Measurements from ENCODE around the gene PCK1.

Gene PCK1

GRCh38 chr20:57536771-57537724 lies 23.9 kb upstream of the PCK1 start:
- DNase-seq: no peak

GRCh38 chr20:57537822-57538221 lies 23.1 kb upstream of the PCK1 start:
- DNase-seq: no peak

DNA sequence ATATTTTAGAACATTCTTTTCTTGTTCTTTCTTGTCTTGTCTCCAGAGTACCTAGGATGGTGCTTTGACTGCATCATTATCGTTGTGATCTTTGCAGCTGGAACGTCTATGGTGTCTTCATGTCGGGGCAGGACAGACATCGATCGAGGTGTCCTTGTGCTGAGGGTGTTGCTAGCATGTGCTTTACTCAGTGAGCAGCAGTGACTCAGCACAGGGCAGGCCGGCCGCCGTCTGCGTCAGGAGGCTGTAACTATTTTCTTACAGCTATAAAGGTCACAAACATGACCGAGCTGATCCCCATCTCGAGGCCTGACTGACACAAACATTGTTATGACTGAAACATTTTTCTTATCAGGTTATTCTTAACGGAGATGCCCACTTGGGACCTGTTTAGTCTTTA lies 21.0 kb upstream of the PCK1 start:
- no peak for DNase-seq

DNA sequence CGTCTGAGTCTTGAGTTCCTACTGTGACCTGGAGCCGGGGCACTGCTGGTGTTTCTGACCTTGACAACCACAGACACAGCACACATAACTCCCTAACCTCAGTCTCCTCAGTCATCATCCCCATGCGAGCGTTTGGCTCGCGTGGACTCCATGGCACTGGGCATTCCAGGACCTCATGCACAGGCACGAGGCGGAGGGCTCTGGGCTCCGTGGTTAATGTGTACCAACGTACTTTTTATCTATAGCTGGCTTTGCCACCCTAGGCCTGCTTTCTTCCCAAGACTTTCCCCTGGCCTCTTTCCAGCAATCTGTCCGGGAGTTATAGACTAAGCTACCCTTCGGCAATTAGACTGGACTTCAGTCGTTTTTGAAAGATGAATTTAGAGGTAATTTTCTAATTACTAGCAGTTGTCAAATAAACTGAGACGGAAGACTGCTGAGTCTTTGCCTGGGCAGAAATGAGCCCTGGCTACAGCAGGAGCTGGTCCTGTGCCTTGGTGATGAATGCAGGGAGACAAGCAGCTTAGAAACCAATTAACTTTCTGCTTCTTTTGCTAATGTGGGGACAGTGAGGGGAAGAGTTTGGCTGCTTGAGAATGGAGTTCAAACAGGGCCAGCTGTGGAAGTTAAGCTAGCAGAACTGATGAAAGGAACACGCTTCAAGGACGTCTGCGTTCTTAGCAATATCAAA lies 19.9 kb upstream of the PCK1 start:
- DNase-seq: no peak

- DNase-seq: no peak
Measured at GRCh38 chr20:57543754-57544153, 17.2 kb upstream of the PCK1 start.

DNA sequence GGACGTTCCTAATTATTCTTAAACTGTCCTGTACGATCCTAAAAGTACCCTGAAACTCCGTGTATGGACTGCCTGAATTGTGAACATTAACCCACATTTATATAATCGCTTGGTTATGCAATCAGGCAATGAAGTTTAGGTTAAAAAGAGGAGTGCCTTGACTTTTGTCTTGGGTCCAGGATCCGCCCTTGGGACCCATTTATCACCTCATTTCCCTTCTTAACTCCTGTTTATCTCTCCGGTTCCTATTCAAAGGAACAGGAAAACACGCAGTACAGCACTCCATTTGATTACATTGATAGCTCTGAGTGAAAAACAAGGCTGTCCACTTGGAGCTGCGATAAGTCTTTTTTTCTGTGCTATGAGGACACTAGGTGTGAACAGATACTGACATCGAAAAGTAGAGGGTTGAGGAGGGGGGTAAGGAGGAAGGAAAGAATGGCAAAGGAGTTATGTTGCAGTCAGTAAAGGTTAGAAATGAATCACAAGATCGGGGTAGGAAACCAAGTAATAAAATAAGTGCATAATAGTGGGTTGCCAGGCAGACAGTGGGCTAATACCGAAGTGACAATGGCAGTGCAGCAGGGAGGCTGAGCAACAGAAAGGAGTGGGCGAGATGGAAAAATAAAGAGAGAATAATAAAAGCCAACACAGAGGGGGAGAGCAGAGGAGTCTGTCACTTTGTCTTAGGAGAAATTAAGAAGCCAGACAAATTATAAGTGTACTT lies 15.9 kb upstream of the PCK1 start:
- no peak for DNase-seq

GRCh38 chr20:57545927-57546662 lies 14.8 kb upstream of the PCK1 start:
- DNase-seq: no peak

GRCh38 chr20:57546956-57547649 lies 13.8 kb upstream of the PCK1 start:
- DNase-seq: no peak

- no peak for DNase-seq
Measured at GRCh38 chr20:57548177-57549058, 12.5 kb upstream of the PCK1 start.

- no peak for DNase-seq
Measured at GRCh38 chr20:57552471-57552870, 8.4 kb upstream of the PCK1 start.

DNA sequence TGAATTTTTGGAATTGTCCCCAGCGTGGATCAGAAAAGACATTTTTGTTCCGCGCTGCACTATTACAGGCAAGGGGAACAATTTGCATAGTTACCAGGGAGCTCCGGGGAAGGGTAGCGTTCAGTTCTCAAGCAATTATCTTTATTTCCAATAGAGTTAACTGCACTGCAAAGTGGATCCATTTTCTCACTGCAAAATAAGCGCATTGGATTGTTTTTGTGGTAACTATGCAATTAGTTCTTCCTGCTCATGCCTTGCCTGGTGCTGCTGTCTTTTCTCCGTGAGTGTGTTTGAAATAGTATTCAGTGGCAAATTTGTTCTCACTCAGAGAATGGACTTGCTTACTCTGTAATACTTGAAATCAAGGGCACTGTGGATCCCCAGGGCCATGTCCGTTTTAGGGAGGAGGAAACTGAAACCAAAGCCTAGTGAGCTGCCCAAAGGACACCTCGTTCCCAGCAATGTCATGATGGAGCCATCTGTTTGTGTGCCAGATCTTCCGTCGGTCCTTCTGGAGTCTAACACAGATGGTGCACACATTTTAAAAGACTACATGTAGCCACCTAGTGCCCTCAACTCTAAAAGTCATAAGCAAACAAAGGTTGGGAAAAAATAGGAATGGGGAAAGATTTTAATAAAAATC lies 7.4 kb upstream of the PCK1 start:
- DNase-seq: no peak

DNA sequence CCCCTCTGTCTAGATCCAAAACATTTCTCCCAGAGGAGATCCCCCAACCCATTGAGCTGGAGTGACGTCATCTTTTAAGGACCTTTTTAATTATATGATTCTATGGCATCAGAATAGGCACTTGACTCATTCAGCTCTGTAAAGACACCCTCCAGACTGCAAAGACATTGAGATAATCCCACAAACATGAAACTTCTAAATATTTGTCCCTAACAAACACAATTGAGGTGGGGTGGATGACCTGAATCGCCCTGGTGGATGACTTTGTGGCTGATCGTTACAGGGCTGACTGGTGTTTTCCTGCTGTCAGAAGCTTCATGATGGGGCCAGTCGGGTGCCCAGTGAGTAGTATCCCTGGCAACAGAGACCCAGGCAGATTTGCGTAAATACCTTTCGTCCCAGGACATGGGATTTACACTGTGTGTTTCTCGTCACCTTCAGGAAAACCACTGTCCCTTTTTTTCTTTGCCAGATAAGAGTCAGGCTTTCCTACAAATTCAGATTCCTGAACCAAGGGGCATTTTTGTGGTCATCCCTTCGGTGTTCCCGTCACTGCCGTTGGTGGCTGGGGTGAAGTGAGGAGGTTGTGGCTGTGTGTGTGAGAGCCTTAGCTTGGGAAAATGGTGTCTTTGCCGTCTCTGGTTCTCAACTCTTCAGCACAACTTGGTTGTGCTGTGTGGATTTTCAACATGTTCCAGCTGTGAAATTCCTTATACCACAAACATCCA lies 5.3 kb upstream of the PCK1 start:
- no peak for DNase-seq

DNA sequence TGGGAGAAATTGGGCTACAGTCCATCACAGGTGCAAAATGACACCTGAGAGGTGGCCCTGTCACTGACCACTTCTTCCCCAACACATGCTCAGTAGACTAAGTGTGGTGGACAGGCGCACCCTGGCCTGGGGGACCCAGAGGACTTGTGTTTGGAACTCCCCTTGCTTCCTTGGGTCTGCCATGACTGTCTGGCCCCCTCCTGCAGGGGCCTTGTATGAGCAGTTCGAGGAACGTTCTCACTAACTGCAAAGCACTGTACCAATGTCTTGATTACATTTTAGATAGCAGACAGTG lies 4.0 kb upstream of the PCK1 start:
- DNase-seq: no peak

GRCh38 chr20:57557926-57558613 lies 2.8 kb upstream of the PCK1 start:
- DNase-seq: no peak

DNA sequence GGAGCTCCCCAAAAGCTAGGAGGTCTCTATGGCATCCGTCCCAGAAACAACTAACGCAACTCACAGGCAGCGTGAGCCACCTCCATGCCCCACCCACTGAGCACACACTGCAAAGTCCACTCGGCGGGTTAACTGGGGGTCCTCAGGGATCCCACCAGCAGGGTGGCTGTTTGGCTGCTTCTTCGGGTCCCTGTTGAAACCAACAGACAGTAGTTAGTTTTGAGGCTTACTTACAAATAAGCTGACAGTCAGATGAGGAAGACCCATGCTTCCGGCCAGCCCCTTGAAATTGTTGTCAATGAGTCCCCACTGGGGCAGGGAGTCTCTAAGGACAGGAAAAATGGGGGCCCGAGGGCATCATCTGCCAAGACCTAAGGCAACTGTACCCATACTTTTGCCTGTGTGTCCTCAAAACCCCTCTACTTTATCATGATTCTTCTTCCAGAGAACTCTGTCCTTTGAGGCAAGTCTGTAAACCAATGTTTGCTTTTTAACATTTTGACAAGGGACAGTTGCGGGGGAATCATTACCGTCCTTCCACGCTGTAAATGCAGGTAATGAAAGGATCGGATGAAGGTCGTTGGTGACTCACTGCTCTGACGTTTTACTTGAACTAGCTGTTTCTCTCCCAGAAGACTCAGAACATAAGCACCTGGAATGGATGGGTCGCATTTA lies 2.2 kb upstream of the PCK1 start:
- DNase-seq: no peak

DNA sequence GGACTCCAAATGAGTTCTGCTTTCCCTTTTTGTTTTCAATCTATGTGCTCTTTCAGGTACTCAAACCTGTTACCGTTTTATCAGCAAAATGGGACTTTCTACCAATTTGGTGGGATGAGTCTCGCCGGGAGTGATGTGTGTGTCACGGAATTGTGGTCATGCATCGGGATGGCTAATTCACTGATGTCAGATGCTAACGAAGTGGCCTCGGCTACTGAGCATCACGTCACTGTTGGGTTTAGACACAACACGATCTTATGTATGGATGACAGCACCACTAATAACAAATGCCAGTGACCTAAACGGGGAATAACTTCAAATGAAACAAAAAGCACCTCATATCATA lies 1.6 kb upstream of the PCK1 start:
- no peak for DNase-seq

GRCh38 chr20:57559658-57560553 lies 1.0 kb upstream of the PCK1 start:
- DNase-seq: no peak
